Osteoblast (primary cell): Measurements from ENCODE around the gene LANCL2. TPM values are rescaled to one million over a fixed set of nuclear protein-coding genes. Genes with fewer than 3 reads are reported as not detected.

Experiments used
- DNase-seq: peaks from one replicate; pipeline ENCODE4 v3.0.0; 2011; ENCODE audit warnings: low spot score, mixed read lengths; ENCODE audit not compliant: insufficient read length; ENCODE audit errors: missing footprints
- H2AFZ ChIP-seq: 2 replicates; pipeline ENCODE4 v1.6.0; 2011; ENCODE audit warnings: mild to moderate bottlenecking, low read length
- H3K27ac ChIP-seq: 2 replicates; pipeline ENCODE4 v1.5.1; 2011; ENCODE audit warnings: mild to moderate bottlenecking, low read depth, low read length, moderate library complexity
- H3K27me3 ChIP-seq: 2 replicates; pipeline ENCODE4 v1.6.0; 2012; ENCODE audit warnings: mild to moderate bottlenecking, control low read depth, inconsistent platforms, low read length, moderate library complexity; ENCODE audit not compliant: insufficient read depth
- H3K36me3 ChIP-seq: 2 replicates; pipeline ENCODE4 v1.5.1; 2011; ENCODE audit warnings: mild to moderate bottlenecking, low read length, control low read depth, moderate library complexity; ENCODE audit not compliant: insufficient read depth
- H3K4me1 ChIP-seq: 2 replicates; pipeline ENCODE4 v1.5.1; 2011; ENCODE audit warnings: mild to moderate bottlenecking, low read length, control low read depth, moderate library complexity; ENCODE audit not compliant: insufficient read depth
- H3K4me2 ChIP-seq: 2 replicates; pipeline ENCODE4 v1.6.0; 2011; ENCODE audit warnings: mild to moderate bottlenecking, low read length; ENCODE audit not compliant: insufficient read depth
- H3K4me3 ChIP-seq: fragments of 200-600 bp; sonication (generic); 3 replicates; pipeline ENCODE4 v1.5.1; 2012; ENCODE audit warnings: mild to moderate bottlenecking, low read length, inconsistent platforms; ENCODE audit not compliant: insufficient read depth
- H3K79me2 ChIP-seq: 2 replicates; pipeline ENCODE4 v1.6.0; 2012; ENCODE audit warnings: mild to moderate bottlenecking, low read length, control low read depth, inconsistent platforms; ENCODE audit not compliant: insufficient read depth
- H3K9me3 ChIP-seq: 2 replicates; pipeline ENCODE4 v1.5.1; 2011; ENCODE audit warnings: low read depth, low read length, control low read depth
- H4K20me1 ChIP-seq: 2 replicates; pipeline ENCODE4 v1.6.0; 2012; ENCODE audit warnings: mild to moderate bottlenecking, low read length, control low read depth; ENCODE audit not compliant: insufficient read depth
- CTCF ChIP-seq: IDR thresholded peaks from 2 replicates; pipeline ENCODE4 v1.5.1; 2011; ENCODE audit warnings: mild to moderate bottlenecking, low read depth, low read length, moderate library complexity; ENCODE audit errors: extremely low read depth
- total RNA-seq: library from RNA; depleted of rRNA; stranded (reverse); fragments of >200 nt; gene quantifications from 2 replicates; pipeline ENCODE4 v1.2.3, GENCODE V29; 2012

Gene LANCL2
- 17.4 and 19.2 TPM in 2 replicates for total RNA-seq

- Histone ChIP-seq H3K9me3 (no peaks in the 10 kb centered on the region), H3K27ac (peak within 1 kb of the TSS; percentile 99), H3K79me2 (peaks cover 31% of the 10 kb centered on the region), H2AFZ (peak within 1 kb of the TSS; percentile 97), H3K4me1 (peaks cover 17% of the 10 kb centered on the region), H3K27me3 (no peaks in the 10 kb centered on the region), H3K4me2 (peak within 1 kb of the TSS; percentile 100), H4K20me1 (no peaks in the 10 kb centered on the region), H3K36me3 (no peaks in the 10 kb centered on the region), H3K4me3 (peak within 1 kb of the TSS; percentile 100)
- peak; percentile 91 for DNase-seq
- no peak for TF ChIP-seq CTCF
These were observed at the start of gene LANCL2 for GRCh38 chr7:55365205-55365674. TSS of gene LANCL2 (plus strand) at chr7:55365337. CDS start at chr7:55366026, 689 bp downstream.

DNA sequence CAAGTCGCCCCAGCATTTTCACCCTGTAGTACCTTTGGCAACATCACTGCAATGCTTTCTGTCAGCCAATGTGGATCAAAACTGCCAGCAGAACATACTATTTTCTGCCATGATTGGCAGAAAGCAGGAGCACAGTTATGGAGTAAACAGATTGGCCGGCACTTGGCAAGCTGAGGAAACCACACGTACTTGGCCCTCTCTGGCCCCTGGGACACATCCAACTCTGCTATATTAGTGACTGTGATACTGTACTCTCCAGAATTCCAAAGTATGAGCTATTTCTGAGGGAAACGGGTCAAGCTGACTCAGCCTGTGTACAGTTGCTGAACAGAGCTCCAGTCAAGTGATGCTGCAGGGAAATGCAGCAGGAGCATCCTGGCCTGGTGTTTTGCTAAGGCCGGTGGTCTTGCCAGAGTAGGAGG, 39.8 kb upstream of the LANCL2 start:
- peaks cover 2% of the 10 kb centered on the region for H3K27me3 ChIP-seq
- H3K79me2 ChIP-seq = no peaks in the 10 kb centered on the region
- H3K36me3 ChIP-seq = no peaks in the 10 kb centered on the region
- no peak for TF ChIP-seq CTCF
- no peaks in the 10 kb centered on the region for H3K9me3 ChIP-seq
- peaks cover 14% of the 10 kb centered on the region for H3K4me1 ChIP-seq
- no peak overlapping the region for H2AFZ ChIP-seq
- no peaks in the 10 kb centered on the region for H4K20me1 ChIP-seq
- no peak overlapping the region for H3K4me3 ChIP-seq
- peak overlapping the region; percentile 64 for H3K4me2 ChIP-seq
- H3K27ac ChIP-seq = no peak overlapping the region
- DNase-seq = peak; percentile 95

GRCh38 chr7:55326081-55326835, 38.9 kb upstream of the LANCL2 start:
- H3K4me2 ChIP-seq = peak overlapping the region; percentile 64
- no peak overlapping the region for H3K27ac ChIP-seq
- H3K4me1 ChIP-seq = peaks cover 14% of the 10 kb centered on the region
- no peak for TF ChIP-seq CTCF
- H3K27me3 ChIP-seq = no peaks in the 10 kb centered on the region
- no peak for DNase-seq
- no peaks in the 10 kb centered on the region for H4K20me1 ChIP-seq
- no peaks in the 10 kb centered on the region for H3K79me2 ChIP-seq
- H3K9me3 ChIP-seq = no peaks in the 10 kb centered on the region
- H2AFZ ChIP-seq = no peak overlapping the region
- no peaks in the 10 kb centered on the region for H3K36me3 ChIP-seq
- H3K4me3 ChIP-seq = no peak overlapping the region

GRCh38 chr7:55326945-55327626, 38.1 kb upstream of the LANCL2 start:
- DNase-seq = no peak
- no peak overlapping the region for H3K4me2 ChIP-seq
- no peaks in the 10 kb centered on the region for H3K27me3 ChIP-seq
- no peaks in the 10 kb centered on the region for H3K79me2 ChIP-seq
- TF ChIP-seq CTCF = no peak
- H4K20me1 ChIP-seq = no peaks in the 10 kb centered on the region
- H3K4me1 ChIP-seq = peaks cover 14% of the 10 kb centered on the region
- H3K4me3 ChIP-seq = no peak overlapping the region
- H2AFZ ChIP-seq = no peak overlapping the region
- H3K9me3 ChIP-seq = no peaks in the 10 kb centered on the region
- H3K27ac ChIP-seq = no peak overlapping the region
- H3K36me3 ChIP-seq = no peaks in the 10 kb centered on the region
